ENCODE results near the gene HAAO.

DNA sequence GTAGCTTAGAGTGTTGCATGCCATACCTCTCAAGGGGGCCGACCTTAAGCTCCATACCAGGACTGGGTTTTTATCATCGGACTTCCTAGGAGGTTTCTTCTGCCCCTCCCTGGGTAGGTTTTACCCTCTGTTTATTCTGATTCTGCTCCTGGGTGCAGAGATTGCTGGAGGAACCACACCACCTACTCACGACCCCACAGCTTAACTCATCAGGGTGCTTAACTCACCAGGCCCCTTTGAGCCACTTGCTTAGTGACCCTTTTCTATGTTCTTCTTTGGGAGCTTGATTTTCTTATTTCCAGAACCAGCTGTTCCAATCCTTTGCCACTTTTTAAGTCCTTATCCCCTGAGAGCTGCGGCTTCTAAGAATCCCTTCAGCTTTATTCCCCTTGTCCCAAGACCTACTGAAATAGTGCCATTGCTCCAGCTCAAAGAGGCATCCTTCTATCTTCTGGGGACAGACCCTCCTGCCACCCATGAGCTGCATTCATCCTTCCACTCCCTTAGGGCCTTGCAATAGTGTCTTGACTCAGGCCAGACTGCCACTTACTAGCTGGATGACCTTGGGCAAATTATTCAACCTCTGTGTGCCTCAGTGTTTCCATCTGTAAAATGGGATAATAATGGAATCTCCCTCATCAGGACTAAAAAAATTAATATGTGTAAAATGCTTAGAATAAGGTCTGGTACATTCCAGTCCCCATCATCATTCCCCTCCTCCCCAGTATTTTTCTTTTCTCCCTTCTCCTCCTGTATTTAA lies 34.2 kb downstream of the HAAO start:
- TF ChIP-seq ZNF384 (IDR thresholded peaks at IDR 0.05) (no peak), BHLHE40 (IDR thresholded peaks at IDR 0.05; ENCODE audit: borderline replicate concordance) (no peak), SP1 (IDR thresholded peaks at IDR 0.05) (no peak), L3MBTL2 (conservative IDR thresholded peaks at IDR 0.05) (no peak), SUZ12 (IDR thresholded peaks at IDR 0.05) (no peak), FOXA1 (IDR thresholded peaks at IDR 0.05) (no peak), NFRKB (IDR thresholded peaks at IDR 0.05) (no peak), FOXM1 (IDR thresholded peaks at IDR 0.05; ENCODE audit: borderline replicate concordance) (no peak)
